Fibroblast of the aortic adventitia (primary cell): ENCODE results near the gene SERPINB7. TPM values are rescaled to one million over a fixed set of nuclear protein-coding genes. Genes with fewer than 3 reads are reported as not detected.

Source experiments
- DNase-seq: peaks from one replicate; pipeline ENCODE4 v3.0.0-alpha.2; 2010; ENCODE audit warnings: low read depth
- H3K4me3 ChIP-seq: 2 replicates; pipeline ENCODE4 v1.5.1; 2011; ENCODE audit warnings: low read depth, mild to moderate bottlenecking, control low read depth, low read length, moderate library complexity
- total RNA-seq: library from RNA; depleted of rRNA; stranded (reverse); fragments of >200 nt; gene quantifications from 2 replicates; pipeline ENCODE4 v1.2.3, GENCODE V29; 2012; ENCODE audit warnings: low replicate concordance
- TF ChIP-seq, protein P1 (sequence below): IDR thresholded peaks from 2 replicates; pipeline ENCODE4 v1.5.1; 2011; ENCODE audit warnings: mild to moderate bottlenecking, low read length, control low read depth, inconsistent platforms; ENCODE audit not compliant: insufficient read depth

Gene SERPINB7
- total RNA-seq, 1 donor, result 0.27 TPM

DNA sequence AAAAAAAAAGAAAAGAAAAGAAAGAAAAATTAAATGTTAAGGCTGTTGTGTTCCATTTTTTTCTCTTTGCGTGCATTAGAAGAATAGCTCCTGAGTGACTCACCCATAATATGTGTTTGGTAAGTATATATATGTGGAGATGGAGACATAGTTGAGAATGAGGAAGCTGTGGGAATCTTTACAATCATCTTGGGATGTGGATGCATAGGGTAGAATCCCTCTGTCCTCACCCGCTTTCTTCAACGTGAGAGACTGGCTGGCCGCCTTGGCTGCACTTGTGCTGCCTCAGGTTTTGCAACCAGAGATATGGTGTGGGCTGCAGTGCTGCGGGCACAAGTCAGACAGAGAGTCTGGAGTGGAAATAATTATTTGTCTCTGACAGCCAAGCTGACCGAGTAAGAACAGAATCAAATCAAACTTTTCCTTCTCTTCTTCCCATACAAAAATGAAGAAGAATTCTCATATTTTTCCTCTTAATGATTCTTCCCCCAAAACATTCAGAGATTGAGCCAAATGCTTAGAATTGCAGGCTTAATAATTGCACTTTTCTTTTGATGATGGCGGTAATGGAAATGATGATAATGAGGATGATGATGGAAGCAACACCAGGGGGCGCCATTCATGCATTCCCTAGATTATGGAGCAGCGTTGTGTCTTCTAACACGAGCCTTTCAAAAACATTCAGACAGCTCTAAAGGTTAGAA lies 48.5 kb downstream of the SERPINB7 start:
- peak; percentile 44 for DNase-seq
- H3K4me3 ChIP-seq, result no peak overlapping the region
- TF ChIP-seq, protein P1, sequence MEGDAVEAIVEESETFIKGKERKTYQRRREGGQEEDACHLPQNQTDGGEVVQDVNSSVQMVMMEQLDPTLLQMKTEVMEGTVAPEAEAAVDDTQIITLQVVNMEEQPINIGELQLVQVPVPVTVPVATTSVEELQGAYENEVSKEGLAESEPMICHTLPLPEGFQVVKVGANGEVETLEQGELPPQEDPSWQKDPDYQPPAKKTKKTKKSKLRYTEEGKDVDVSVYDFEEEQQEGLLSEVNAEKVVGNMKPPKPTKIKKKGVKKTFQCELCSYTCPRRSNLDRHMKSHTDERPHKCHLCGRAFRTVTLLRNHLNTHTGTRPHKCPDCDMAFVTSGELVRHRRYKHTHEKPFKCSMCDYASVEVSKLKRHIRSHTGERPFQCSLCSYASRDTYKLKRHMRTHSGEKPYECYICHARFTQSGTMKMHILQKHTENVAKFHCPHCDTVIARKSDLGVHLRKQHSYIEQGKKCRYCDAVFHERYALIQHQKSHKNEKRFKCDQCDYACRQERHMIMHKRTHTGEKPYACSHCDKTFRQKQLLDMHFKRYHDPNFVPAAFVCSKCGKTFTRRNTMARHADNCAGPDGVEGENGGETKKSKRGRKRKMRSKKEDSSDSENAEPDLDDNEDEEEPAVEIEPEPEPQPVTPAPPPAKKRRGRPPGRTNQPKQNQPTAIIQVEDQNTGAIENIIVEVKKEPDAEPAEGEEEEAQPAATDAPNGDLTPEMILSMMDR, result peak; percentile 45

DNA sequence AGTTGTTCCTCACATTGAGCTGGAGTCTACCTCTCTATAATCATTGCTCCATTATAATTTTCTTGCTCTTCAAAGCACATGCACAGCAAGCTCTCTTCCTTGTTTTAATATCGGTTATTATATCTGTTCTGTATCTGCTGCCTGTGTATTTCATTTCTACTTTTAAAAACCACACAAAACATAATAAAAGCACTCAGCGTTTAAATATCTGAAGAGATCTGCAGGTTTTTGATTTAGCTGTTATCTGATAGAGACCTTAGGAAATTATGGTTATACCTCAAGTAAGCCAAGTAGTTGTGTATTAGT lies 49.0 kb downstream of the SERPINB7 start:
- DNase-seq, result no peak
- H3K4me3 ChIP-seq, result no peak overlapping the region
- TF ChIP-seq, protein P1, result no peak

DNA sequence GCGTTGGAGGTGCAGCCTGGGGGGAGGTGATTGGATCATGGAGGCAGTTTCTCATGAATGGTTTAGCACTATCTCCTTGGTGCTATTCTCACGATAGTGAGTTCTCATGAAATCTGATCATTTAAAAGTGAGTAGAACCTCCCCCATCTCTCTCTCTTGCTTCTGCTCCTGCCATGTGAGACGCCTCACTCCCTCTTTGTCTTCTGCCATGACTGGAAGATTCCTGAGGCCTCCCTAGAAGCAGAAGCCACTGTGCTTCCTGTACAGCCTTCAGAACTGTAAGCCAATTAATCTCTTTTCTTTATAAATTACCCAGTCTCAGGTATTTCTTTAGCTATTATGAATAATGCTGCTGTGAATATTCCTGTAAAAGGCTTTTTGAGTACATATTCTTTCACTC lies 52.9 kb downstream of the SERPINB7 start:
- no peak for DNase-seq
- H3K4me3 ChIP-seq, result no peak overlapping the region
- TF ChIP-seq, protein P1, result no peak

DNA sequence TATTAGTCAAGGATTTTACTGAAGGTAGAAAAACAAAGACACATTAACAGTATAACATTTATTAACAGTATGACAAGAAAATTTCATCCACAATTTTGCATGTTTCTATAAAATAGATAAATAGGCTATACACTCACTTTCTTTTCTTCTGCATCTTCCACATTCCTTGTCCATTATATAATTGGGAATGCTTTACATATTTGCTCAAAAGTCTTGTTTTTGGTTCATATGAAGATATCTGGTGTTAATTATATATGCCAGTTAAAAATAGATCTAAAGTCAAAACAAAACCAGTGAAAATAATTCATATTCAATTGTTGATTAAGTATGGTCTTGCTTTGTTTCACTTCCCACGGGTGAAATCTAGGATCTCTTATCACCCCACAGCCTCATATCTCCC lies 53.4 kb downstream of the SERPINB7 start:
- H3K4me3 ChIP-seq, result no peak overlapping the region
- TF ChIP-seq, protein P1, result no peak
- DNase-seq, result no peak

DNA sequence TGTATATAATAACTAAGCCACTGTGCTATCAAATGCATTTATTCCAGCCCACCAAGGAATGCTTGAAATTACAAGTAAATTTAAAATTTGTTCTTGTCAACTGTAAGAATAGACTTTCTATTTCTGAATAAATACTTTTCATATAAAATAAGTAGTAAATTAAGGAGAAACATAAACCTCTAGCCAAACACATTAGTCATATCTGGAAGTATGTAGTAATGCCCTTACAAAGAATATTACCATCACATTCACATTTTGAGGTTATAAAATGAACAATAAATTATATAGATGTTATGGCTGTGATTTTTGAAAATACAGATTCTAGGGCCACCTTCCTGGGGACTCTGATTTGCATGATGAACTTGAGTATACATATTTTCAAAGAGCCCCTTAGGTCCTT lies 54.7 kb downstream of the SERPINB7 start:
- H3K4me3 ChIP-seq, result no peak overlapping the region
- DNase-seq, result no peak
- TF ChIP-seq, protein P1, result no peak

DNA sequence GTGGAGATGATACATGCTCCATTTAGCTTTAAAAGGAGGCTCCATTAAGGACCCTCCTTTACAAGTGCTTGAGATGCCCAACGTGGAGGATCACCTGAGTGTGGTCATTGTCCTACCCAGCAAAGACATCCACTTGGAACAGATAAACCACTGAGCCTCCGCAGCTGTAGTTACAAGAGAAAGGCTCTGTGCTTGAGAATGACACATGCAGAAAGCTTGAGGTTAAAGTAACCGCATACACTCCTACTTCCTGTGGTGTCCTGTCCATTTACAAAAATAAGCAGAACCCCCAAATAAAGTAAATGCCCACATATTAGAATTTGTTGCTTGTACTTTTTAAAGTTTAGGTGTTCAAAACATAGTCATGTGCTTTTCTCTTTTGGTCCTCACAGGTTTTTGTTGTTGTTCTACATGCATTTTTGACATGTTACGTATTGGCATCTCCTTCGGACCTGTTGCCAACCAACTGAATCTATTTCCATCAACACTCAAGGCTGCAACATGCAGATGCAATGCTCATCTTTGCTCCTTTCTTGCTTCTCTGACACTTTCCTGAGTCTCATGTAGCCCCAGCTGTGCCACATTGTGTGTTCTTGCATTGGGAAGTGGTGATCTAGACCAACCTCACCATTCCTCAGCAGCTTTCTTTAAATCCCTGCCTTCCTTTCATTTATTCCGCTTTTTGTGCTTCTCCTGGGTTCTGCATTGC lies 56.0 kb downstream of the SERPINB7 start:
- H3K4me3 ChIP-seq, result no peak overlapping the region
- DNase-seq, result no peak
- TF ChIP-seq, protein P1, result no peak

DNA sequence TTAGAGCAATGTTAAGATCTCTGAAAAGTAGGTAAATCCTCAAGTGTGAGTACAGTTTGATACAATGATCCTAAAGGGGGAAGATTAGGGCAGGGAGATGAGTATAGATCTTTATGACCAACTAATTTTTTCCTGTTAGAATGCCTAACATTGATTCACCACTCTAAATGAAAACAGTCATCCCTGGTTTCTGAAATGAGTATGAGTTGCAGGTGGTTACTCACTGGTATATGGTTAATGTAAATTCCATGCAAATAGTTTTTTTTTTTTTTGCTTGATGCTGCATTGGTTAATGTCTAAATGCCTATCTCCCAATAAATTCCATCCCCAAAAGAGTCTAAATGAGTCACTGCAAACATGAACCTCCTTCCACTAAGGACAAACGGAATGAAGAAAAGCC lies 57.3 kb downstream of the SERPINB7 start:
- no peak for DNase-seq
- no peak overlapping the region for H3K4me3 ChIP-seq
- TF ChIP-seq, protein P1, result no peak
